ENCODE results near the gene TMEM63C.

DNA sequence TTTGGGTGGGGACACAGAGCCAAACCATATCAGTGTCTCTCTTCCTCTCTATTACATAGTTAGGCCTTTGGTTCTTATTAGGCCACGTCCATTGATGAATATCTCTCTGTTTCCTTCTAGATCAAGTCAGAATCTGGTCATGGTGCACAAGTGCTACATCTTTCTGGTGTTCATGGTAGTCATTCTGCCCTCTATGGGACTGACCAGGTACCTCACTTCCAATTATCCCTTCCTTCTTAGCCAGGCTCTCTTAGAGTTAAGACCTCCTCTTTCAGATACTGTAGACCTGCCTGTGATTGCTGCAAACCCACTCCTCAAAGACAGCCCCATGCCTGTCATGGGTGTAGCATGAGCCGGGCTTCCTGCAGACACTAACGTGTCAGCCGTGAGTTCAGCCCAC is 64.2 kb downstream of the TMEM63C start:
- no peak for TF ChIP-seq POLR2A (IDR thresholded peaks at IDR 0.05)
- TF ChIP-seq, protein P1, sequence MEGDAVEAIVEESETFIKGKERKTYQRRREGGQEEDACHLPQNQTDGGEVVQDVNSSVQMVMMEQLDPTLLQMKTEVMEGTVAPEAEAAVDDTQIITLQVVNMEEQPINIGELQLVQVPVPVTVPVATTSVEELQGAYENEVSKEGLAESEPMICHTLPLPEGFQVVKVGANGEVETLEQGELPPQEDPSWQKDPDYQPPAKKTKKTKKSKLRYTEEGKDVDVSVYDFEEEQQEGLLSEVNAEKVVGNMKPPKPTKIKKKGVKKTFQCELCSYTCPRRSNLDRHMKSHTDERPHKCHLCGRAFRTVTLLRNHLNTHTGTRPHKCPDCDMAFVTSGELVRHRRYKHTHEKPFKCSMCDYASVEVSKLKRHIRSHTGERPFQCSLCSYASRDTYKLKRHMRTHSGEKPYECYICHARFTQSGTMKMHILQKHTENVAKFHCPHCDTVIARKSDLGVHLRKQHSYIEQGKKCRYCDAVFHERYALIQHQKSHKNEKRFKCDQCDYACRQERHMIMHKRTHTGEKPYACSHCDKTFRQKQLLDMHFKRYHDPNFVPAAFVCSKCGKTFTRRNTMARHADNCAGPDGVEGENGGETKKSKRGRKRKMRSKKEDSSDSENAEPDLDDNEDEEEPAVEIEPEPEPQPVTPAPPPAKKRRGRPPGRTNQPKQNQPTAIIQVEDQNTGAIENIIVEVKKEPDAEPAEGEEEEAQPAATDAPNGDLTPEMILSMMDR (IDR thresholded peaks at IDR 0.05), result no peak
